Measurements from ENCODE around the gene OTX1. TPM values are rescaled to one million over a fixed set of nuclear protein-coding genes. Genes with fewer than 3 reads are reported as not detected.

Gene OTX1
- total RNA-seq, 2 donors from 2014 or later = 11.7 to 19.0 TPM

- Mint-ChIP-seq H3K4me3 (peak overlapping the region; percentile 29), H3K27ac (no peak overlapping the region), H3K27me3 (ENCODE audit: insufficient read depth) (peaks cover 86% of the 10 kb centered on the region), H3K4me1 (peaks cover 48% of the 10 kb centered on the region), H3K36me3 (ENCODE audit: low read depth) (peaks cover 33% of the 10 kb centered on the region), H3K9me3 (peaks cover 3% of the 10 kb centered on the region)
- Histone ChIP-seq H3K27me3 (ENCODE audit: control insufficient read depth, insufficient read depth, low read length, poor library complexity, severe bottlenecking) (peaks cover 90% of the 10 kb centered on the region), H3K27ac (ENCODE audit: low read depth, low read length) (no peak overlapping the region), H3K9me3 (ENCODE audit: control insufficient read depth, low read length) (peaks cover 5% of the 10 kb centered on the region), H3K9ac (ENCODE audit: extremely low read depth, low read length, poor library complexity, severe bottlenecking) (no peak overlapping the region), H3K4me3 (ENCODE audit: low read length) (no peak overlapping the region), H3K36me3 (ENCODE audit: control insufficient read depth, insufficient read depth, low read length) (no peaks in the 10 kb centered on the region), H3K4me1 (ENCODE audit: control insufficient read depth, insufficient read depth, low read length) (no peaks in the 10 kb centered on the region)
- TF ChIP-seq, protein P1, sequence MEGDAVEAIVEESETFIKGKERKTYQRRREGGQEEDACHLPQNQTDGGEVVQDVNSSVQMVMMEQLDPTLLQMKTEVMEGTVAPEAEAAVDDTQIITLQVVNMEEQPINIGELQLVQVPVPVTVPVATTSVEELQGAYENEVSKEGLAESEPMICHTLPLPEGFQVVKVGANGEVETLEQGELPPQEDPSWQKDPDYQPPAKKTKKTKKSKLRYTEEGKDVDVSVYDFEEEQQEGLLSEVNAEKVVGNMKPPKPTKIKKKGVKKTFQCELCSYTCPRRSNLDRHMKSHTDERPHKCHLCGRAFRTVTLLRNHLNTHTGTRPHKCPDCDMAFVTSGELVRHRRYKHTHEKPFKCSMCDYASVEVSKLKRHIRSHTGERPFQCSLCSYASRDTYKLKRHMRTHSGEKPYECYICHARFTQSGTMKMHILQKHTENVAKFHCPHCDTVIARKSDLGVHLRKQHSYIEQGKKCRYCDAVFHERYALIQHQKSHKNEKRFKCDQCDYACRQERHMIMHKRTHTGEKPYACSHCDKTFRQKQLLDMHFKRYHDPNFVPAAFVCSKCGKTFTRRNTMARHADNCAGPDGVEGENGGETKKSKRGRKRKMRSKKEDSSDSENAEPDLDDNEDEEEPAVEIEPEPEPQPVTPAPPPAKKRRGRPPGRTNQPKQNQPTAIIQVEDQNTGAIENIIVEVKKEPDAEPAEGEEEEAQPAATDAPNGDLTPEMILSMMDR (conservative IDR thresholded peaks at IDR 0.05) = peak; percentile 15
- WGBS, 2 experiments (ENCODE audit: insufficient coverage in 1 of 2, insufficient read length in 1 of 2) = 3 to 5% methylated on average over 12 to 67 of the region's 67 CpGs
- DNase-seq = peak; percentile 83
Measured at GRCh38 chr2:63058921-63059792, 8.5 kb downstream of the OTX1 start.

DNA sequence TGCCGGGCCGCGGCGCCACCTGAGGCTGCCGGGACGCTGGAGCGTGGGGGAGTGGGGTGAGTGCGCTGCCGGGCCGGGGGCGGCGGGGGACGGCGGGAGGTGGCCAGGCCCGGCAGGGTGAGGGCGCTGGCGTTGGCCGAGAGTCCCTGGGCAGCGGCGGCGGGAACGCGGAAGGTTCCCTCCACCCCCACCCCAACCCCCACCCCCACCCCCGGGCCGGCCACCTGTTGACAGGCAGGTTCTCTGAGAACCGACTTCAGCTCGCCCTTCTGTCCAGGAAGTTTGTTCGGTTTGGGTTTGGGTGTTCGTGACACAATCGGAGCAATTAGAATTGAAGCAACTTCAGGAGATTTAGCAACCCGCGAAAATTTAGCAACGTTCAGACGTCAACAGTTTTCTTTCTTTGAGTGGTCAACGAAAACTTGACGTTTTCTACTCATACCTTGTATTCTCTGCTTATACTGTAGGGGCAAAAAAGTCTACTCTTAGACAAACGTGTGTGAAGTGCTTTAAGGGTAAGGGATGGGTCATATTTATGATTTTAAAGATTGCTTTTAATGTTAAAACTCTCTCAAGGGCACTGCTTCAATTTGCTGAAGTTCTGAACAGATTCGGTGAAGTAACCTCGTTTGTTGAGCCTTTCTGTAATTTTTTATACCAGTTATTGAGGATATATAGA lies 9.3 kb downstream of the OTX1 start:
- 2 to 3% methylated on average over 9 to 29 of the region's 39 CpGs for WGBS, 2 experiments (ENCODE audit: insufficient coverage in 1 of 2, insufficient read length in 1 of 2)
- no peak overlapping the region for H3K9ac ChIP-seq (ENCODE audit: extremely low read depth, low read length, poor library complexity, severe bottlenecking)
- Mint-ChIP-seq H3K27ac (no peak overlapping the region), H3K9me3 (peaks cover under 1% of the 10 kb centered on the region), H3K27me3 (ENCODE audit: insufficient read depth) (peaks cover 78% of the 10 kb centered on the region), H3K4me3 (peak overlapping the region; percentile 22), H3K36me3 (ENCODE audit: low read depth) (peaks cover 25% of the 10 kb centered on the region), H3K4me1 (peaks cover 47% of the 10 kb centered on the region)
- DNase-seq = no peak
- TF ChIP-seq, protein P1 (conservative IDR thresholded peaks at IDR 0.05) = no peak
- H3K4me1 ChIP-seq (ENCODE audit: control insufficient read depth, insufficient read depth, low read length) = no peaks in the 10 kb centered on the region
- no peak overlapping the region for H3K4me3 ChIP-seq (ENCODE audit: low read length)
- no peak overlapping the region for H3K27ac ChIP-seq (ENCODE audit: low read depth, low read length)
- H3K9me3 ChIP-seq (ENCODE audit: control insufficient read depth, low read length) = peaks cover under 1% of the 10 kb centered on the region
- no peaks in the 10 kb centered on the region for H3K36me3 ChIP-seq (ENCODE audit: control insufficient read depth, insufficient read depth, low read length)
- H3K27me3 ChIP-seq (ENCODE audit: control insufficient read depth, insufficient read depth, low read length, poor library complexity, severe bottlenecking) = peaks cover 83% of the 10 kb centered on the region

- Mint-ChIP-seq H3K4me1 (peaks cover 47% of the 10 kb centered on the region), H3K9me3 (no peaks in the 10 kb centered on the region), H3K36me3 (ENCODE audit: low read depth) (peaks cover 21% of the 10 kb centered on the region), H3K27ac (no peak overlapping the region), H3K4me3 (peak overlapping the region; percentile 22), H3K27me3 (ENCODE audit: insufficient read depth) (peaks cover 72% of the 10 kb centered on the region)
- no peaks in the 10 kb centered on the region for H3K4me1 ChIP-seq (ENCODE audit: control insufficient read depth, insufficient read depth, low read length)
- H3K4me3 ChIP-seq (ENCODE audit: low read length) = no peak overlapping the region
- no peak overlapping the region for H3K27ac ChIP-seq (ENCODE audit: low read depth, low read length)
- TF ChIP-seq, protein P1 (conservative IDR thresholded peaks at IDR 0.05) = no peak
- no peak for DNase-seq
- H3K9ac ChIP-seq (ENCODE audit: extremely low read depth, low read length, poor library complexity, severe bottlenecking) = no peak overlapping the region
- H3K36me3 ChIP-seq (ENCODE audit: control insufficient read depth, insufficient read depth, low read length) = no peaks in the 10 kb centered on the region
- 27 to 29% methylated on average over 3 to 5 of the region's 5 CpGs for WGBS, 2 experiments (ENCODE audit: insufficient coverage in 1 of 2, insufficient read length in 1 of 2)
- peaks cover 77% of the 10 kb centered on the region for H3K27me3 ChIP-seq (ENCODE audit: control insufficient read depth, insufficient read depth, low read length, poor library complexity, severe bottlenecking)
- no peaks in the 10 kb centered on the region for H3K9me3 ChIP-seq (ENCODE audit: control insufficient read depth, low read length)
Measured at GRCh38 chr2:63060472-63060991, 9.9 kb downstream of the OTX1 start.

Data from endodermal cell (in vitro differentiated cells).